Activated CD8-positive, alpha-beta T cell treated with anti-CD3 and anti-CD28 coated beads for 36 hours (primary cell): ENCODE data around the gene TIMM22. TPM values are rescaled to one million over a fixed set of nuclear protein-coding genes. Genes with fewer than 3 reads are reported as not detected.
"Not testable (repeated sequence)": the region's sequence is repeated elsewhere in the genome, so short reads cannot be mapped to it uniquely, and the experiment has no call there.

Experiments
- ATAC-seq: fragments of 200-7000 bp; cut with Tn5 transposase; one replicate; pipeline ENCODE4 v1.10.0; 2021; ENCODE audit warnings: mild to moderate bottlenecking, moderate library complexity
- CTCF ChIA-PET: fragments of 350-600 bp; sonication (Branson Sonifier 250); formaldehyde crosslinking; loops from one replicate; lab custom pipeline; 2021; ENCODE audit warnings: antibody characterized with exemption; lab: Charles Lee
- POLR2A ChIA-PET: fragments of 350-600 bp; sonication (Branson Sonifier 250); formaldehyde crosslinking; loops from one replicate; lab custom pipeline; 2021; ENCODE audit warnings: antibody characterized with exemption; lab: Charles Lee
- DNase-seq: peaks from one replicate; pipeline ENCODE4 v3.0.0-alpha.2; 2020
- H3K27ac Mint-ChIP-seq: one replicate; pipeline ENCODE4 v1.8.0; 2021; ENCODE audit warnings: mild to moderate bottlenecking, mixed read lengths
- H3K27me3 Mint-ChIP-seq: one replicate; pipeline ENCODE4 v1.8.0; 2021; ENCODE audit warnings: mixed read lengths
- H3K36me3 Mint-ChIP-seq: one replicate; pipeline ENCODE4 v1.8.0; 2021; ENCODE audit warnings: low read depth, mixed read lengths
- H3K4me1 Mint-ChIP-seq: one replicate; pipeline ENCODE4 v1.8.0; 2021; ENCODE audit warnings: low read depth, mixed read lengths
- H3K4me3 Mint-ChIP-seq: one replicate; pipeline ENCODE4 v1.8.0; 2021; ENCODE audit warnings: mild to moderate bottlenecking, moderate library complexity, mixed read lengths
- H3K9me3 Mint-ChIP-seq: one replicate; pipeline ENCODE4 v1.8.0; 2021; ENCODE audit warnings: mixed read lengths
- intact Hi-C: fragments of 100-400 bp; cut with micrococcal nuclease; formaldehyde crosslinking; loops from one replicate; pipeline ENCODE4 v1.10.0; 2022
- total RNA-seq, 2 experiments: library from RNA; stranded (reverse); gene quantifications; one replicate each; pipeline ENCODE4 v1.2.3, GENCODE V29; 2021
- TF ChIP-seq, protein P1 (sequence below): fragments of 200-600 bp; IDR thresholded peaks from one replicate; pipeline ENCODE4 v1.8.0; 2022; ENCODE audit warnings: antibody characterized with exemption, mild to moderate bottlenecking

The TIMM22 gene
- total RNA-seq, 2 experiments from 2014 or later, result 8.8 to 10.2 TPM

DNA sequence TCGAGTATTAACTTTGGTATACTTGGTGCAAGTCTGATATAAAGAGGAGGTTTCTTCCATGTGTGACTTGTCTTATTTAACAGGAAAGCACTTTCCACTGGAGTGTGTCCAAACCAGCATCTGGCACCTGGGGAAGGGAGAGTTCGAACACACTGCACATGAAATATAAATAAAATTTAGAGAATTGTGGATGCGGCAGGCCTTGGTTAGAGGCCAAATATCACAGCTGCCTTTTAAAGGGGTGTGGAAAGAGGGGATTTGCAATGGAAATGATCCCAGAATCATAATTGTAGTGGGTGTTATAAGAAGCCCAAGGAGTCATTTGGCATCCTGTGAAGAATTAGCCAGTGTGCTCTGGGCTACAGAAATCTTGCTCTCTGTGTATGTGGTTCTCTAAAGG, 13.0 kb upstream of the TIMM22 start:
- POLR2A ChIA-PET, result no interaction called here
- TF ChIP-seq, protein P1, sequence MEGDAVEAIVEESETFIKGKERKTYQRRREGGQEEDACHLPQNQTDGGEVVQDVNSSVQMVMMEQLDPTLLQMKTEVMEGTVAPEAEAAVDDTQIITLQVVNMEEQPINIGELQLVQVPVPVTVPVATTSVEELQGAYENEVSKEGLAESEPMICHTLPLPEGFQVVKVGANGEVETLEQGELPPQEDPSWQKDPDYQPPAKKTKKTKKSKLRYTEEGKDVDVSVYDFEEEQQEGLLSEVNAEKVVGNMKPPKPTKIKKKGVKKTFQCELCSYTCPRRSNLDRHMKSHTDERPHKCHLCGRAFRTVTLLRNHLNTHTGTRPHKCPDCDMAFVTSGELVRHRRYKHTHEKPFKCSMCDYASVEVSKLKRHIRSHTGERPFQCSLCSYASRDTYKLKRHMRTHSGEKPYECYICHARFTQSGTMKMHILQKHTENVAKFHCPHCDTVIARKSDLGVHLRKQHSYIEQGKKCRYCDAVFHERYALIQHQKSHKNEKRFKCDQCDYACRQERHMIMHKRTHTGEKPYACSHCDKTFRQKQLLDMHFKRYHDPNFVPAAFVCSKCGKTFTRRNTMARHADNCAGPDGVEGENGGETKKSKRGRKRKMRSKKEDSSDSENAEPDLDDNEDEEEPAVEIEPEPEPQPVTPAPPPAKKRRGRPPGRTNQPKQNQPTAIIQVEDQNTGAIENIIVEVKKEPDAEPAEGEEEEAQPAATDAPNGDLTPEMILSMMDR, result no peak
- intact Hi-C loops, result loop anchor here (10.0 kb wide), 1 partner anchor 99 kb away; no protein-coding TSS in a partner anchor
- H3K4me1 Mint-ChIP-seq, result peaks cover 8% of the 10 kb centered on the region
- no peaks in the 10 kb centered on the region for H3K9me3 Mint-ChIP-seq
- no peak overlapping the region for H3K27ac Mint-ChIP-seq
- no peaks in the 10 kb centered on the region for H3K36me3 Mint-ChIP-seq
- H3K27me3 Mint-ChIP-seq, result no peaks in the 10 kb centered on the region
- DNase-seq (no peak), ATAC-seq (no peak)
- no peak overlapping the region for H3K4me3 Mint-ChIP-seq
- CTCF ChIA-PET, result no interaction called here

GRCh38 chr17:986322-986929, 10.5 kb upstream of the TIMM22 start:
- TF ChIP-seq, protein P1, result no peak
- Mint-ChIP-seq H3K36me3 (no peaks in the 10 kb centered on the region), H3K27ac (no peak overlapping the region), H3K4me1 (no peaks in the 10 kb centered on the region), H3K27me3 (no peaks in the 10 kb centered on the region), H3K9me3 (no peaks in the 10 kb centered on the region), H3K4me3 (no peak overlapping the region)
- intact Hi-C loops, result loop anchor here (10.0 kb wide), 1 partner anchor 102 kb away; no protein-coding TSS in a partner anchor
- DNase-seq (no peak), ATAC-seq (no peak)
- ChIA-PET POLR2A (no interaction called here), CTCF (interaction anchor here (1.0 kb wide), 1 partner anchor 190 kb away, joined by 3 read pairs; no protein-coding TSS in a partner anchor)

DNA sequence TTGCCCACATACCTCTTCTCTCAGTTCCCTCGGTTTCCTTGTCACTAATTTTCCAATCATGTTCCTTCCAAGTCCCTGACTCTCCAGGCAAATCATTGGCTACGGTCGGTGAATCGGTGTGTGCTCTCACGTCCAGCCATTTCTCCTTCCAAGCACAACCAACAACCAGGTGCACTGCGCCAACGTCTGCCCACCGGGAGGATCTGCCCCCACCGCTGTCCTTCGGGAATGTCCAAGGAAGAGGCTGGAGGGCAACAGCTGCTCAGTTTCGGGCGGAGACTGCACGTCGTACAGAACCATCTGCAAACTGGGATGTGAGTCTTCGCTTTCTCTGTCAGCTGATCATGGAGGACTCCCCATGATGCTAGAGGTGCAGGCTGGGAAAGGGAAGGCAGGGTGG, 9.0 kb upstream of the TIMM22 start:
- Mint-ChIP-seq H3K27me3 (no peaks in the 10 kb centered on the region), H3K4me3 (no peak overlapping the region), H3K36me3 (no peaks in the 10 kb centered on the region), H3K4me1 (no peaks in the 10 kb centered on the region), H3K9me3 (peaks cover 3% of the 10 kb centered on the region), H3K27ac (no peak overlapping the region)
- DNase-seq (no peak), ATAC-seq (no peak)
- TF ChIP-seq, protein P1, result no peak
- ChIA-PET CTCF (interaction anchor here (1.2 kb wide), 1 partner anchor 11 kb away, joined by 3 read pairs; no protein-coding TSS in a partner anchor), POLR2A (interaction anchor here (0.8 kb wide), 1 partner anchor 9 kb away, joined by 4 read pairs; the partner anchor contains the start of gene TIMM22)
- intact Hi-C loops, result loop anchor here (10.0 kb wide), 1 partner anchor 103 kb away; no protein-coding TSS in a partner anchor

DNA sequence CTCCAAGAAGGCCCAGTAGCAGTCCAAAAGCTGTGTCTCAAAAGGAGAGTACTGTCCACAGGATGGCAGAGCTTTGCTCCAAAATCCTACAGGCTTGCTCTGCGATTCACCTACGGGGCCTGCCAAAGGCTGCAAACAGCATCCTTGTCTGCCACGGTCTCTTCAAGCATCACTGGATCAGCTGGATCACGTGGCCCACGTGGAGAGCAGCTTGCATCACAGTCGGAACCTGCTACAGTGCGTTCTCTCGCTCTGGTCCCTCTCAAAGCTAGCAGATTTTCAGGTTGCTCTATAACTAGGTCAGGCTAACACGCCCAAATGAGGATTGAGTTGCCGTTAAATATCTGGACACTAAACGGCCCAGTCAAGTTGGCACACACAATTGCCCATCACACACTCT, 8.4 kb upstream of the TIMM22 start:
- Mint-ChIP-seq H3K27ac (no peak overlapping the region), H3K27me3 (no peaks in the 10 kb centered on the region), H3K36me3 (no peaks in the 10 kb centered on the region), H3K4me3 (no peak overlapping the region), H3K4me1 (no peaks in the 10 kb centered on the region), H3K9me3 (peaks cover 6% of the 10 kb centered on the region)
- intact Hi-C loops, result loop anchor here (10.0 kb wide), 1 partner anchor 104 kb away; no protein-coding TSS in a partner anchor
- TF ChIP-seq, protein P1, result no peak
- CTCF ChIA-PET, result interaction anchor here (1.2 kb wide), 1 partner anchor 10 kb away, joined by 3 read pairs; no protein-coding TSS in a partner anchor
- ATAC-seq (no peak), DNase-seq (no peak)
- POLR2A ChIA-PET, result interaction anchor here (0.8 kb wide), 1 partner anchor 9 kb away, joined by 4 read pairs; the partner anchor contains the start of gene TIMM22

- DNase-seq (no peak), ATAC-seq (no peak)
- Mint-ChIP-seq H3K36me3 (no peaks in the 10 kb centered on the region), H3K27ac (no peak overlapping the region), H3K4me3 (no peak overlapping the region), H3K4me1 (peaks cover 4% of the 10 kb centered on the region), H3K27me3 (no peaks in the 10 kb centered on the region), H3K9me3 (peaks cover 18% of the 10 kb centered on the region)
- CTCF ChIA-PET, result interaction anchor here (0.7 to 1.7 kb wide), 2 partner anchors 63 to 113 kb away, joined by 3 read pairs; no protein-coding TSS in a partner anchor
- POLR2A ChIA-PET, result no interaction called here
- TF ChIP-seq, protein P1, result no peak
- intact Hi-C loops, result no loop called here
Measured at GRCh38 chr17:992933-993332, 4.0 kb upstream of the TIMM22 start.

- not testable (repeated sequence) for ATAC-seq, H3K4me3 Mint-ChIP-seq, H3K27ac Mint-ChIP-seq, H3K27me3 Mint-ChIP-seq, DNase-seq, H3K36me3 Mint-ChIP-seq
- CTCF ChIA-PET, result interaction anchor here (1.9 to 5.9 kb wide), 2 partner anchors 15 to 583 kb away, joined by 4 to 50 read pairs; partner anchors contain the start of gene NXN
- POLR2A ChIA-PET, result interaction anchor here (2.4 kb wide), 1 partner anchor 15 kb away, joined by 11 read pairs; the partner anchor contains the start of gene NXN
- Mint-ChIP-seq H3K4me1 (peaks cover 23% of the 10 kb centered on the region), H3K9me3 (peaks cover 18% of the 10 kb centered on the region)
- intact Hi-C loops, result loop anchor here (5.0 kb wide), 1 partner anchor 583 kb away; a partner anchor contains a TSS
Measured at GRCh38 chr17:995324-995723, 1.6 kb upstream of the TIMM22 start.
